GM12878 (cell line): ENCODE measurements around the gene SIVA1. TPM values are rescaled to one million over a fixed set of nuclear protein-coding genes. Genes with fewer than 3 reads are reported as not detected.

Experiments
- ASH2L ChIP-seq: fragments of 300-600, 200-600 bp; sonication (generic); IDR thresholded peaks from 2 replicates; pipeline ENCODE4 v1.6.1; 2017; ENCODE audit warnings: low read depth, mild to moderate bottlenecking, borderline replicate concordance
- DPF2 ChIP-seq: fragments of 450-650 bp; IDR thresholded peaks from 2 replicates; pipeline ENCODE4 v1.6.1; 2017; ENCODE audit warnings: mild to moderate bottlenecking
- ESRRA ChIP-seq: IDR thresholded peaks from 2 replicates; pipeline ENCODE4 v1.6.1; 2012; ENCODE audit warnings: mild to moderate bottlenecking, low read length, improper control_type of control experiment
- NBN ChIP-seq: fragments of 450-650 bp; IDR thresholded peaks from 2 replicates; pipeline ENCODE4 v1.6.1; 2016
- NFYB ChIP-seq: IDR thresholded peaks from 2 replicates; pipeline ENCODE4 v1.6.1; 2011; ENCODE audit warnings: low read depth, mild to moderate bottlenecking, low read length, improper control_type of control experiment, moderate library complexity; ENCODE audit not compliant: insufficient read depth
- PKNOX1 ChIP-seq: fragments of 450-650 bp; IDR thresholded peaks from 2 replicates; pipeline ENCODE4 v1.6.1; 2016; ENCODE audit warnings: mild to moderate bottlenecking
- POU2F2 ChIP-seq: IDR thresholded peaks from 3 replicates; pipeline ENCODE4 v1.6.1; 2011; ENCODE audit warnings: low read depth, mild to moderate bottlenecking, low read length, borderline replicate concordance
- SP1 ChIP-seq: IDR thresholded peaks from one replicate; pipeline ENCODE4 v1.6.1; 2011; ENCODE audit warnings: low read depth, low read length
- SPI1 ChIP-seq: IDR thresholded peaks from 2 replicates; pipeline ENCODE4 v1.6.1; 2011; ENCODE audit warnings: low read depth, mild to moderate bottlenecking, low read length, moderate library complexity, borderline replicate concordance; ENCODE audit not compliant: insufficient read depth
- ZBTB40 ChIP-seq: fragments of 450-650 bp; IDR thresholded peaks from 2 replicates; pipeline ENCODE4 v1.6.1; 2016; ENCODE audit warnings: mild to moderate bottlenecking, moderate library complexity, borderline replicate concordance
- polyA plus RNA-seq, 11 experiments: library from polyadenylated mRNA; depleted of rRNA in 4 of 11; unstranded in 6 of 11; stranded (reverse) in 5 of 11; fragments of >200 nt; fragmentation: Nextera tagmentation in 4 of 11; fragmentation: Illumina TruSeq in 1 of 11; extraction: Ambion mirVana in 4 of 11; extraction: Trizol in 1 of 11; gene quantifications; 1 replicate in 1 of 11; 2 replicates in 10 of 11; pipeline versions ENCODE4 v1.2.1 to v1.2.3, GENCODE V29; 2011 to 2016; ENCODE audit warnings: inconsistent platforms in 2 of 11, missing spikeins in 2 of 11, low read depth in 1 of 11
- total RNA-seq, 4 experiments: library from RNA; depleted of rRNA in 3 of 4; stranded (reverse); fragments of >200 nt in 3 of 4; fragmentation: Illumina TruSeq in 1 of 4; extraction: Trizol in 1 of 4; gene quantifications; 2 replicates each; pipeline versions ENCODE4 v1.2.1 to v1.2.3, GENCODE V29; 2013 to 2021
- TF ChIP-seq, protein P1 (sequence below): fragments of 450-650 bp; IDR thresholded peaks from 2 replicates; pipeline ENCODE4 v1.6.1; 2017; ENCODE audit warnings: mild to moderate bottlenecking, moderate library complexity
- TF ChIP-seq, protein P2 (sequence below): IDR thresholded peaks from 2 replicates; pipeline ENCODE4 v1.6.1; 2012; ENCODE audit warnings: low read depth, low read length, improper control_type of control experiment
- TF ChIP-seq, protein P3 (sequence below): fragments of 450-650 bp; IDR thresholded peaks from 2 replicates; pipeline ENCODE4 v1.6.1; 2017; ENCODE audit warnings: mild to moderate bottlenecking, moderate library complexity

SIVA1 gene
- total and polyA plus RNA-seq, 10 of the 15 experiments (the other 5 are each of a cell fraction or from before 2014, with no cell fraction given), result 4.6 to 282 (median 106) TPM

DNA sequence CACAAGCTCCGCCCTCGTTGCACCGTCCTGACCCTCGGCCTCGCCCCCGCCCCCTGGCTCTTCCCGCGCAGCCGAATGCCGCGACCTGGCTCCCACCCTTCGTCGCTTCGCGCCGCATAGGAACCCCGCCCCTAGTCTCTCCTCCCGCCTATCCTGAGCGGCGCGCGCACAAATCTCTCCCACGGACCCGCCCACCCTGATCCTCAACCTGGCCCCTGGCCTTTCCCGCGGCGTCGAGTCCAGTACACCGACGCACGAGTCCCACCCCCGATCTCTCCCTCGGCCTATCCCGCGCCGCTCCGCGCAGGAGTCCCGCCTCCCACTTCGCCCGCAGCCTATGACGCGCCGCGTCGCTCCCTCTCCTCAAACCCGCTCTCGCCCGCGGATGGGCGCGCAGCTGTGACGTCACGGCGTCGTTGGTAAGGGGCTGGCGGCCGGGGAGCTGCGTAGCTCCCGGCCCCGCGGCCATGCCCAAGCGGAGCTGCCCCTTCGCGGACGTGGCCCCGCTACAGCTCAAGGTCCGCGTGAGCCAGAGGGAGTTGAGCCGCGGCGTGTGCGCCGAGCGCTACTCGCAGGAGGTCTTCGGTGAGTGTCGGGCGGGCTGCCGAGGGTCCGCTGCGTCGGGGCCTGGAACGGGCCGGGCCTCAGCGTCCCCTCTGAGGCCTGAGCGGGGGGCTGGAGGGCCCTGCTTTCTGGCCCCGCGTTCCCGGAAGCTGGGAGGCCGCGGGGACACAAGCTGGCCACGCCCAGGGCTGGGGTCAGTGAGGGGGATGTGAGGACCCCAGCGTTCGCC lies at the start of gene SIVA1 (continued):
- TF ChIP-seq ZBTB40 (no peak), ASH2L (peak; percentile 50; the same call in 1 of the 2 replicates), SPI1 (no peak), DPF2 (peak; percentile 59; the same call in 1 of the 2 replicates), NBN (peak; percentile 100), NFYB (peak; percentile 79), SP1 (peak; percentile 94), ESRRA (no peak), PKNOX1 (peak; percentile 82), POU2F2 (0 out of 3 replicates have a peak, but pooled peaks have one; percentile 59)
- TF ChIP-seq, protein P1, sequence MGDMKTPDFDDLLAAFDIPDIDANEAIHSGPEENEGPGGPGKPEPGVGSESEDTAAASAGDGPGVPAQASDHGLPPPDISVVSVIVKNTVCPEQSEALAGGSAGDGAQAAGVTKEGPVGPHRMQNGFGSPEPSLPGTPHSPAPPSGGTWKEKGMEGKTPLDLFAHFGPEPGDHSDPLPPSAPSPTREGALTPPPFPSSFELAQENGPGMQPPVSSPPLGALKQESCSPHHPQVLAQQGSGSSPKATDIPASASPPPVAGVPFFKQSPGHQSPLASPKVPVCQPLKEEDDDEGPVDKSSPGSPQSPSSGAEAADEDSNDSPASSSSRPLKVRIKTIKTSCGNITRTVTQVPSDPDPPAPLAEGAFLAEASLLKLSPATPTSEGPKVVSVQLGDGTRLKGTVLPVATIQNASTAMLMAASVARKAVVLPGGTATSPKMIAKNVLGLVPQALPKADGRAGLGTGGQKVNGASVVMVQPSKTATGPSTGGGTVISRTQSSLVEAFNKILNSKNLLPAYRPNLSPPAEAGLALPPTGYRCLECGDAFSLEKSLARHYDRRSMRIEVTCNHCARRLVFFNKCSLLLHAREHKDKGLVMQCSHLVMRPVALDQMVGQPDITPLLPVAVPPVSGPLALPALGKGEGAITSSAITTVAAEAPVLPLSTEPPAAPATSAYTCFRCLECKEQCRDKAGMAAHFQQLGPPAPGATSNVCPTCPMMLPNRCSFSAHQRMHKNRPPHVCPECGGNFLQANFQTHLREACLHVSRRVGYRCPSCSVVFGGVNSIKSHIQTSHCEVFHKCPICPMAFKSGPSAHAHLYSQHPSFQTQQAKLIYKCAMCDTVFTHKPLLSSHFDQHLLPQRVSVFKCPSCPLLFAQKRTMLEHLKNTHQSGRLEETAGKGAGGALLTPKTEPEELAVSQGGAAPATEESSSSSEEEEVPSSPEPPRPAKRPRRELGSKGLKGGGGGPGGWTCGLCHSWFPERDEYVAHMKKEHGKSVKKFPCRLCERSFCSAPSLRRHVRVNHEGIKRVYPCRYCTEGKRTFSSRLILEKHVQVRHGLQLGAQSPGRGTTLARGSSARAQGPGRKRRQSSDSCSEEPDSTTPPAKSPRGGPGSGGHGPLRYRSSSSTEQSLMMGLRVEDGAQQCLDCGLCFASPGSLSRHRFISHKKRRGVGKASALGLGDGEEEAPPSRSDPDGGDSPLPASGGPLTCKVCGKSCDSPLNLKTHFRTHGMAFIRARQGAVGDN, result no peak
- TF ChIP-seq, protein P2, sequence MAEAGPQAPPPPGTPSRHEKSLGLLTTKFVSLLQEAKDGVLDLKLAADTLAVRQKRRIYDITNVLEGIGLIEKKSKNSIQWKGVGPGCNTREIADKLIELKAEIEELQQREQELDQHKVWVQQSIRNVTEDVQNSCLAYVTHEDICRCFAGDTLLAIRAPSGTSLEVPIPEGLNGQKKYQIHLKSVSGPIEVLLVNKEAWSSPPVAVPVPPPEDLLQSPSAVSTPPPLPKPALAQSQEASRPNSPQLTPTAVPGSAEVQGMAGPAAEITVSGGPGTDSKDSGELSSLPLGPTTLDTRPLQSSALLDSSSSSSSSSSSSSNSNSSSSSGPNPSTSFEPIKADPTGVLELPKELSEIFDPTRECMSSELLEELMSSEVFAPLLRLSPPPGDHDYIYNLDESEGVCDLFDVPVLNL, result peak; percentile 73; the same call in 1 of the 2 replicates
- TF ChIP-seq, protein P3, sequence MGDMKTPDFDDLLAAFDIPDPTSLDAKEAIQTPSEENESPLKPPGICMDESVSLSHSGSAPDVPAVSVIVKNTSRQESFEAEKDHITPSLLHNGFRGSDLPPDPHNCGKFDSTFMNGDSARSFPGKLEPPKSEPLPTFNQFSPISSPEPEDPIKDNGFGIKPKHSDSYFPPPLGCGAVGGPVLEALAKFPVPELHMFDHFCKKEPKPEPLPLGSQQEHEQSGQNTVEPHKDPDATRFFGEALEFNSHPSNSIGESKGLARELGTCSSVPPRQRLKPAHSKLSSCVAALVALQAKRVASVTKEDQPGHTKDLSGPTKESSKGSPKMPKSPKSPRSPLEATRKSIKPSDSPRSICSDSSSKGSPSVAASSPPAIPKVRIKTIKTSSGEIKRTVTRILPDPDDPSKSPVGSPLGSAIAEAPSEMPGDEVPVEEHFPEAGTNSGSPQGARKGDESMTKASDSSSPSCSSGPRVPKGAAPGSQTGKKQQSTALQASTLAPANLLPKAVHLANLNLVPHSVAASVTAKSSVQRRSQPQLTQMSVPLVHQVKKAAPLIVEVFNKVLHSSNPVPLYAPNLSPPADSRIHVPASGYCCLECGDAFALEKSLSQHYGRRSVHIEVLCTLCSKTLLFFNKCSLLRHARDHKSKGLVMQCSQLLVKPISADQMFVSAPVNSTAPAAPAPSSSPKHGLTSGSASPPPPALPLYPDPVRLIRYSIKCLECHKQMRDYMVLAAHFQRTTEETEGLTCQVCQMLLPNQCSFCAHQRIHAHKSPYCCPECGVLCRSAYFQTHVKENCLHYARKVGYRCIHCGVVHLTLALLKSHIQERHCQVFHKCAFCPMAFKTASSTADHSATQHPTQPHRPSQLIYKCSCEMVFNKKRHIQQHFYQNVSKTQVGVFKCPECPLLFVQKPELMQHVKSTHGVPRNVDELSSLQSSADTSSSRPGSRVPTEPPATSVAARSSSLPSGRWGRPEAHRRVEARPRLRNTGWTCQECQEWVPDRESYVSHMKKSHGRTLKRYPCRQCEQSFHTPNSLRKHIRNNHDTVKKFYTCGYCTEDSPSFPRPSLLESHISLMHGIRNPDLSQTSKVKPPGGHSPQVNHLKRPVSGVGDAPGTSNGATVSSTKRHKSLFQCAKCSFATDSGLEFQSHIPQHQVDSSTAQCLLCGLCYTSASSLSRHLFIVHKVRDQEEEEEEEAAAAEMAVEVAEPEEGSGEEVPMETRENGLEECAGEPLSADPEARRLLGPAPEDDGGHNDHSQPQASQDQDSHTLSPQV, result no peak
